Omental fat pad (tissue), 4 donors: ENCODE measurements around the gene PTPN13. TPM values are rescaled to one million over a fixed set of nuclear protein-coding genes. Genes with fewer than 3 reads are reported as not detected.

Experiments used
- ATAC-seq: fragments of 150-250 bp; one replicate; pipeline ENCODE4 v1.9.1; 2016; ENCODE audit warnings: mild to moderate bottlenecking, moderate library complexity; ENCODE audit not compliant: low FRiP score
- DNase-seq: peaks from one replicate; pipeline ENCODE4 v3.0.0-alpha.2; 2019; ENCODE audit warnings: low spot score
- CTCF ChIP-seq, 3 donors: fragments of 450-650 bp; IDR thresholded peaks; one replicate each; pipeline ENCODE4 v1.5.1; 2016 to 2017; ENCODE audit warnings: antibody characterized with exemption in 3 of 3, mild to moderate bottlenecking in 3 of 3, moderate library complexity in 2 of 3
- total RNA-seq, 4 donors: library from RNA; depleted of rRNA; stranded (reverse); fragments of >200 nt; gene quantifications; one replicate each; pipeline ENCODE4 v1.1.0, GENCODE V29; 2016

PTPN13 gene
- total RNA-seq, 4 donors from 2014 or later = 23.4 to 80.1 (median 26.2) TPM

DNA sequence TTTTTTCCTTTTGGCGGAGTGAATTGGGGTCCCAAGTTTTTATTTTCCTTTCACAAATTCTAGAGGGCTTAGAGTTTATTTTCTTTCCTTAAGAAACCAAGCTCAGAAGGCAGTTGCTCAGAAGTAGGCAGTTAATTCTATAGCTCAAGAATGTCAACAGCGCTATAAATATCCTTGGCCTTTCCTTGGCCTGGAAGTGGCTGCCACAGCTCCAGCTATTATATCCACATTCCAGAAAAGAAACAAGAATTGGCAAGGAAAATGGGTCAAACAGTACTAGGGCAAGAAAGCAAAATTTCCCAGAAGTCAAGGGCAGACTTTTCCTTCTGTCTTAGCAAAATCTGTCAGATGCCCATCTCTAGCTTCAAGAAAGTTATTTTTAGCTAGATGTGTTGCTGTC is 224.1 kb downstream of the PTPN13 start:
- DNase-seq (no peak), ATAC-seq (no peak)
- no peak for TF ChIP-seq CTCF (IDR thresholded peaks at IDR 0.05)

DNA sequence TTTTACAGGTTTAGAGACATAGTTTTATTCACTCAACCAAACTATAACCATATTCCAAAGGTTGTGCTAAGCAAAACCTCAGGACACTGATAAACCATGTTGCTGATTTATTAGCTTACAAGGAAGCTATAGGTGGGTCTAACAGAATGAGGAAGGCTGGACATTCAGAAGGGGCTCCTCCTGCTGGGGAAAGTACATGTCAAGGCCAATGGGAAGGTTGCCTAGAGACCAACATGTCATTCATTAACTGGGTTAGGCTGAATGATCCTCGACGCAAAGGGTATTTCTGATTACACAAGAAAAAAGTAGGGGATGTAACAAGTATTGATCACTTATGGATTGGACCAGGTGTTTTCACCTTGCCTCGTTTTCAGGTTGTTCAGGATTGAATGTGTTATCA is 224.7 kb downstream of the PTPN13 start:
- no peak for ATAC-seq
- no peak for TF ChIP-seq CTCF (IDR thresholded peaks at IDR 0.05)
- no peak for DNase-seq

DNA sequence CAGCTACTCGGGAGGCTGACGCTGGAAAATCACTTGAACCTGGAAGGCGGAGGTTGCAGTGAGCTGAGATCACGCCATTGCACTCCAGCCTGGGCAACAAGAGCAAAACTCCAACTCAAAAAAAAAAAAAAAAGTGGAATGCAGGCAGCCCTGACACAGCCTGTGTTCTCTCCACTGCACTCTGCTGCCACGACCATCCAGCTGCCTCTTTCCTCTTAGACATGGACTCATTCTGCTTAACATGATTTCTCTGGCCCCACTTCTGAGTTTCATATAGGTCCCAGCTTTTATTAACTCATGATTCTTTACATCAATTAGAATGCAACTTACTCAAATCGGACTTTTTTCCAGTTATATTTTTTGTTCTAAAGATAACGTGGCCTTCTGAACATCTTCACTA is 225.4 kb downstream of the PTPN13 start:
- ATAC-seq = no peak
- DNase-seq = no peak
- no peak for TF ChIP-seq CTCF (IDR thresholded peaks at IDR 0.05)

GRCh38 chr4:86821151-86821550 is 227.0 kb downstream of the PTPN13 start:
- ATAC-seq = no peak
- TF ChIP-seq CTCF (IDR thresholded peaks at IDR 0.05) = no peak
- DNase-seq = no peak

DNA sequence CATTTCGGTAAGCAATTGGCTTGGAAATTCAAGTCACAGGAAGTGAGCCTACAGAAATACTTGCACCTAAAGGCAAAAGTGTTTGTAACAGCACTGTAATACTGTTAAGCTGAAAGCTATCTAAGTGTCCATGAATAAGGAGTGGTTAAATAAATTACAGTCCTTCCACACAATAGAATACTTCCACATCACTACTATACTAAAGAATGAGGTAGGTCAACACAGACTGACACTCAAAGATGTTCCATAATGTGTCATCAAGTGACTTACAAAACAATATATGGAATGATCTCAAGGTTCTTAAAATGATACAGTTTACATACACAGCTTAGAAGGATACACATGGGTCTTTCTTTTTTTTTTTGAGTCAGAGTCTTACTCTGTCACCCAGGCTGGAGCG is 228.0 kb downstream of the PTPN13 start:
- DNase-seq = no peak
- no peak for TF ChIP-seq CTCF (IDR thresholded peaks at IDR 0.05)

GRCh38 chr4:86825511-86825910 is 231.4 kb downstream of the PTPN13 start:
- no peak for DNase-seq
- ATAC-seq = no peak
- no peak for TF ChIP-seq CTCF (IDR thresholded peaks at IDR 0.05)

More for the DNA sequence above, 228.0 kb downstream of the PTPN13 start:
- ATAC-seq = no peak

GRCh38 chr4:86831262-86832130 is 237.4 kb downstream of the PTPN13 start:
- no peak for DNase-seq
- no peak for TF ChIP-seq CTCF (IDR thresholded peaks at IDR 0.05)
- ATAC-seq = peak; percentile 66
